Measurements from ENCODE around the gene TCEAL2.
A peak's percentile ranks its signal among the peaks of the same experiment; 100 is the strongest.
"Not testable (repeated sequence)": the region's sequence is repeated elsewhere in the genome, so short reads cannot be mapped to it uniquely, and the experiment has no call there.

Gene TCEAL2

DNA sequence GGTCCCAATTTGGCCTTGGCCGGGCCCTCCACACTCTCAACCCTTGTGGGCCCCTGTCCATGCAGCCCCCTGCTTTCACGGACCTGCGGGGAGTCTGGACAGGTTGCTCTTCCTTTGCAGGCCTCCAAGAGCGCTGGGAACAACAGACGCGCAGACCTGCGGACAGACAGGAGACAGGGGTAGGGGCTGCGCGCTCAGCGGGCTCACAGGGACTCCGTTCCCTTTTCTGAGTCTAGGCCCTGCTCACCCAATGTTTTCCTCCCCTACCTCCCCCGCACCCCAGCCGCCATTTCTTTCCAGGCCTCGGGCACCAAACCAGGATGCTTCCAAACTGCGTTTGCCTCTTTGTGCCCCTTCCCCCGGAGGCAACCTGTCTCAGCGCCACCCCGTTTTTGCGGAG lies 16.2 kb downstream of the TCEAL2 start:
- H3K27me3 ChIP-seq (ENCODE audit: control insufficient read depth, insufficient read depth, low read length), result peaks cover 44% of the 10 kb centered on the region
- H3K9me3 ChIP-seq (ENCODE audit: control insufficient read depth, insufficient read depth, low read depth, low read length); H3K27ac ChIP-seq (ENCODE audit: low read depth, low read length); H3K4me3 ChIP-seq (ENCODE audit: low read depth, low read length); H3K9ac ChIP-seq (ENCODE audit: low read length); H3K4me1 ChIP-seq (ENCODE audit: control insufficient read depth, insufficient read depth, low read length); H3K36me3 ChIP-seq (ENCODE audit: control insufficient read depth, insufficient read depth, low read length): not testable (repeated sequence)

GRCh38 chrX:102142274-102142673 lies 16.8 kb downstream of the TCEAL2 start, which contains the start of gene TCEAL6:
TSS of gene TCEAL6 (minus strand) at chrX:102142481.
- H3K27ac ChIP-seq (ENCODE audit: low read depth, low read length); H3K36me3 ChIP-seq (ENCODE audit: control insufficient read depth, insufficient read depth, low read length); H3K4me1 ChIP-seq (ENCODE audit: control insufficient read depth, insufficient read depth, low read length); H3K9ac ChIP-seq (ENCODE audit: low read length); H3K4me3 ChIP-seq (ENCODE audit: low read depth, low read length); H3K9me3 ChIP-seq (ENCODE audit: control insufficient read depth, insufficient read depth, low read depth, low read length): not testable (repeated sequence)
- H3K27me3 ChIP-seq (ENCODE audit: control insufficient read depth, insufficient read depth, low read length), result peaks cover 41% of the 10 kb centered on the region

- peaks cover 11% of the 10 kb centered on the region for H3K27me3 ChIP-seq (ENCODE audit: control insufficient read depth, insufficient read depth, low read length)
- H3K4me3 ChIP-seq (ENCODE audit: low read depth, low read length), result peak overlapping the region; percentile 85
- no peaks in the 10 kb centered on the region; the same call in 1 of the 2 replicates for H3K4me1 ChIP-seq (ENCODE audit: control insufficient read depth, insufficient read depth, low read length)
- no peaks in the 10 kb centered on the region; the same call in 1 of the 2 replicates for H3K9me3 ChIP-seq (ENCODE audit: control insufficient read depth, insufficient read depth, low read depth, low read length)
- H3K9ac ChIP-seq (ENCODE audit: low read length), result no peak overlapping the region
- H3K27ac ChIP-seq (ENCODE audit: low read depth, low read length), result no peak overlapping the region
- no peaks in the 10 kb centered on the region for H3K36me3 ChIP-seq (ENCODE audit: control insufficient read depth, insufficient read depth, low read length)
Measured at GRCh38 chrX:102154218-102154860, 28.9 kb downstream of the TCEAL2 start.

DNA sequence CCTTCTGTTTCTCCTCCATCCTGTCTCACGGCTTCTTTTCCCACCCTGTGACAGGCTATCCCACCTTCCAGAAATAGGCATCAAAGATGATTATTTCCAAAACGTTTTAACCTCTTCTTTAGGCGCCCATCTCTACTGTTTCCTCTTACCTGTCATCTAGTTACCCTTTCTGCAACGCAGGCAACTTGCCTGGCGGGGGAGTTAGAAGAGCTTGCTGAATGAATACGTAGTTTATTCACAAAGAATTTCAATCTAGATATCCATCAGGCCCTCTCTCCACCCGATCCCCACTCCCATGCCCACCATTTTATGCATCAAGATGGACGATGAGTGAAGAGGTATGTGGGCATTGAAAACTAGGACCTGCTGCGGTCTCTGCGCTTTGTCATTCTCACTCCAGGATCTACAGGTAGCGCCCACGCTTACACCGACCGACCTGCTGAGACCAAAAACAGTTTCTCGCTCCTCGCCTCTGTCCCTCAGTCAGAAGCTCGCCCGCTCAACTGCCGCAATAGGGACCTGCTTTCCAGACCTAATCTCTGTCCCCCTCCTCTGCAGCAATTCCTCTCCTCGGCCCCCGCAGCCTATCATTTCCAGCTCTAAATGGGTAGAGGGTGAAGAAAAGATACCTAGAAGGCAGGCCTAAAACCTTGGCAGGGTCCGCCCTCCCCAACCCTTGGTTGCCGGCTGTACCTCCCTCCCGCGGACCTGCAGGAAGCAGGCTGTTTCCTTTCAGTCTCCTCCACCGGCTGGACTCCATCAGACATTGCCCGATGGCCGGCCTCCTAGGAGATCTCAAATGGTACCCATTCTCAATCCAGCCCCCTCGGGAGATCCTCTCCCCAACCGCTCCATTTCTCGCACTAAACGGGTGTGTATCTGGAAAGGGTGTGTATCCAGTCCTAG lies 29.7 kb downstream of the TCEAL2 start:
- peak overlapping the region; percentile 85 for H3K4me3 ChIP-seq (ENCODE audit: low read depth, low read length)
- H3K27me3 ChIP-seq (ENCODE audit: control insufficient read depth, insufficient read depth, low read length), result peaks cover 11% of the 10 kb centered on the region
- H3K9me3 ChIP-seq (ENCODE audit: control insufficient read depth, insufficient read depth, low read depth, low read length), result peaks cover 5% of the 10 kb centered on the region; the same call in 1 of the 2 replicates
- H3K9ac ChIP-seq (ENCODE audit: low read length), result peak overlapping the region; percentile 65
- H3K36me3 ChIP-seq (ENCODE audit: control insufficient read depth, insufficient read depth, low read length), result no peaks in the 10 kb centered on the region
- no peaks in the 10 kb centered on the region; the same call in 1 of the 2 replicates for H3K4me1 ChIP-seq (ENCODE audit: control insufficient read depth, insufficient read depth, low read length)
- no peak overlapping the region for H3K27ac ChIP-seq (ENCODE audit: low read depth, low read length)

- Histone ChIP-seq H3K36me3 (ENCODE audit: control insufficient read depth, insufficient read depth, low read length) (no peaks in the 10 kb centered on the region), H3K4me3 (ENCODE audit: low read depth, low read length) (peak within 1 kb of the TSS; percentile 85), H3K9ac (ENCODE audit: low read length) (peak within 1 kb of the TSS; percentile 65), H3K9me3 (ENCODE audit: control insufficient read depth, insufficient read depth, low read depth, low read length) (peaks cover 6% of the 10 kb centered on the region; the same call in 1 of the 2 replicates), H3K27ac (ENCODE audit: low read depth, low read length) (no peak within 1 kb of the TSS), H3K27me3 (ENCODE audit: control insufficient read depth, insufficient read depth, low read length) (peaks cover 11% of the 10 kb centered on the region), H3K4me1 (ENCODE audit: control insufficient read depth, insufficient read depth, low read length) (no peaks in the 10 kb centered on the region; the same call in 1 of the 2 replicates)
Measured at GRCh38 chrX:102155806-102156179, 30.3 kb downstream of the TCEAL2 start, which contains the start of gene BEX5. TSS of gene BEX5 (minus strand) at chrX:102155977. CDS start at chrX:102154265, 1,712 bp downstream.
